ENCODE results near the gene SPNS1.
"Not testable (repeated sequence)": the region's sequence is repeated elsewhere in the genome, so short reads cannot be mapped to it uniquely, and the experiment has no call there.

SPNS1 gene

DNA sequence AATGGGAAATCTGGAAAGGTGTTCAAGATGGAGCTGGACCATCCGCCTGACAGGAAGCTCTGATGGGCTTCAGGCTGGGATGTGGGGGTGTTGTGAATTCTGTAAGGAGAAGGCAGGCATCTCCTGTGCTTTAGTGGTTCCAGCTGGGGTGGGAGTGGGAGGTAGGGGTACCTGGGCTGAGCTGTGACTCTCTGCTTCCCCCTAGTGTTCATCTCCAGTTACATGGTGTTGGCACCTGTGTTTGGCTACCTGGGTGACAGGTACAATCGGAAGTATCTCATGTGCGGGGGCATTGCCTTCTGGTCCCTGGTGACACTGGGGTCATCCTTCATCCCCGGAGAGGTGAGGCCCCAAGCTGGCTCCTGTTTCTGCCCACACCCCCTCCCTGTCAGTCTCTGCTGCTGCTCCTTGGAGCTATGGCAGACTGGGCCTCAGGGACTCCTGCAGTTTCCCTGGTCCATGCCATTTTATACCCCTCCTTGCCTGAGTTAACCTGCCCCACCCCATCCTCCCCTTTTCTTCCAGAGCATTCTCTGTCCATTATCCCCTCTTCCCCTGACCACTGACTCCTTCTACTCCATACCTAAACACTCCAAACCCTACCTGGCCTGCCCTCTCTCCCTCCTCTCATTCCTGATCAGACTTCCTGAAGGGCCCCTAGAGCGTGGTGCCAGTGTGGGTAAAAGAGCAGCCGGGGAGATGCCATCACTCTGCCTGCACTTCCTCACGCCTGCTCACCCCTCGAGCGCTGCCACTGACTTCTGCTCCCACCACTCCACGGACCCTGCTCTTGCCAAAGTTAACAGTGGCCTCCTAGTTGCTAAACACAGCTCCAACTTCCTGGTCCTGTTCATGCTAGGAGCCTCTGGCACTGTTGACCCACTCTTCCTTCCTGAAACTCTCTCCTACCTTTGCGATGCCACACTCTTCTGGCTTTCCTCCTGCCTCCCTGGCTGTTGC is 3.4 kb downstream of the SPNS1 start:
- DNase-seq (ENCODE audit: extremely low read depth, low read depth), result no peak

GRCh38 chr16:28980330-28980729 is 5.8 kb downstream of the SPNS1 start:
- not testable (repeated sequence) for DNase-seq (ENCODE audit: extremely low read depth, low read depth)

More for the DNA sequence above, 3.4 kb downstream of the SPNS1 start:
- TF ChIP-seq CTCF (IDR thresholded peaks at IDR 0.05; ENCODE audit: low read depth, low read length), result peak; percentile 14

- no peak for TF ChIP-seq CTCF (IDR thresholded peaks at IDR 0.05; ENCODE audit: low read depth, low read length)
- no peak for DNase-seq (ENCODE audit: extremely low read depth, low read depth)
Measured at GRCh38 chr16:28980929-28981328, 6.4 kb downstream of the SPNS1 start.

DNA sequence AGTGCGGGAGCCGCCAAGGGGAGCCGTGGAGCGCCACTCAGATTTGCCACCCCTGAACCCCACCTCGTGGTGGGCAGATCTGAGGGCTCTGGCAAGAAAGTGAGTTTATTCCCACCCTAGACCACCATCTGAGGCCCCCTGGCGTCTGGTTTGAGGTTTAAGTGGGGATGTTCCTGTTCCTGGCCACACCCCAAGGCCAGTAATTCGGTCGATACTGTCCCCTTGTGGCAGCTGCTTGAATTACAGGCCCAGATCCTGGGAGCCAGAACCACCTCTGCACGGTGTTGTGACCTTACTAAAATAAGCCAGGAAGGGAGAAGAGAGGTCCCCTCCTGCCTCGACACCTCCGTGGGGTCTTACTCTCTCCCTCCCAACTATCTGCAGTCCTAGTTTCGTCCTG is 6.9 kb downstream of the SPNS1 start:
- peak; percentile 36 for TF ChIP-seq CTCF (IDR thresholded peaks at IDR 0.05; ENCODE audit: low read depth, low read length)
- no peak for DNase-seq (ENCODE audit: extremely low read depth, low read depth)

DNA sequence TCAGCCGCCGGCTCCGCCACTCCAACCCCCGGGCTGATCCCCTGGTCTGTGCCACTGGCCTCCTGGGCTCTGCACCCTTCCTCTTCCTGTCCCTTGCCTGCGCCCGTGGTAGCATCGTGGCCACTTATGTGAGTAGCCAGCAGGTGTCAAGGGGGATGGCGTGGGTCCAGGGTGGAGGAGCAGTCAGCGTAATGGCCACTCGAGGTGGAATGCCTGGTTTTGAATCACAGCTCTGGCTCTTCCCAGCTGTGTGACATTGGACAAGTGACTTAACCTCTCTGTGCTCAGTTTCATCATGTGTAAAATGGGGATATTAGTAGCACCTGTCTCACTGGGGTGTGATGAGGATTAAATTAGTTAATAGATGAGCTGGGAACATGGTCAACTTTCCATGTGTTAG is 7.8 kb downstream of the SPNS1 start:
- no peak for DNase-seq (ENCODE audit: extremely low read depth, low read depth)
- TF ChIP-seq CTCF (IDR thresholded peaks at IDR 0.05; ENCODE audit: low read depth, low read length), result no peak

DNA sequence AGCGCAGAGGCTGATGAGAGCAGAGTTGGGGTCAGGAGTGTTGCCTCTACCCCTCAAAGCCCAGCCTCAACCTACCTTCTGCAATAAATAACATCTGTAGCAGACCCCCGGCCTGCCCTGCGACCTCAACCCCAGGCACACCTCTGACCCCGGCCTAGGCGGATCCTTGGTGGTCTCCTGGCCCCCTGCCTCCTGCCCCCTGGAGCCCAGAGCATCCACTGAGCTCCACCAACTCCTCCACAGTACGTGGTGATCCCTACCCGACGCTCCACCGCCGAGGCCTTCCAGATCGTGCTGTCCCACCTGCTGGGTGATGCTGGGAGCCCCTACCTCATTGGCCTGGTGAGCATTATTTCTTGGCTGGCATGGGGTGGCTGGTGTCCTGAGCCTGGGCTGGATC is 8.4 kb downstream of the SPNS1 start:
- TF ChIP-seq CTCF (IDR thresholded peaks at IDR 0.05; ENCODE audit: low read depth, low read length), result no peak
- DNase-seq (ENCODE audit: extremely low read depth, low read depth), result no peak

- no peak for DNase-seq (ENCODE audit: extremely low read depth, low read depth)
- TF ChIP-seq CTCF (IDR thresholded peaks at IDR 0.05; ENCODE audit: low read depth, low read length), result no peak
Measured at GRCh38 chr16:28983644-28984043, 9.1 kb downstream of the SPNS1 start.

DNA sequence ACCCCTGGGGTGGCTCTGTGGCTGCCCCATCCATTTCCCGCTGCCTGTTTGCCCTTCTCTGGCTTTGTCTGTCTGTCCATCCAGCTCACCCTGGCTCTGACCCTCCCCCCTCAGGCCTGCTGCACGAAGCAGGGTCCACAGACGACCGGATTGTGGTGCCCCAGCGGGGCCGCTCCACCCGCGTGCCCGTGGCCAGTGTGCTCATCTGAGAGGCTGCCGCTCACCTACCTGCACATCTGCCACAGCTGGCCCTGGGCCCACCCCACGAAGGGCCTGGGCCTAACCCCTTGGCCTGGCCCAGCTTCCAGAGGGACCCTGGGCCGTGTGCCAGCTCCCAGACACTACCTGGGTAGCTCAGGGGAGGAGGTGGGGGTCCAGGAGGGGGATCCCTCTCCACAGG is 9.5 kb downstream of the SPNS1 start:
- TF ChIP-seq CTCF (IDR thresholded peaks at IDR 0.05; ENCODE audit: low read depth, low read length), result no peak
- DNase-seq (ENCODE audit: extremely low read depth, low read depth), result no peak
